GM23338 (cell line): Measurements from ENCODE around the gene GPR152.

Experiments
- EZH2 ChIP-seq: fragments of 200-600 bp; sonication (generic); IDR thresholded peaks from one replicate; pipeline ENCODE4 v1.8.0; 2017; ENCODE audit warnings: antibody characterized with exemption, mild to moderate bottlenecking, low read depth; ENCODE audit not compliant: unreplicated experiment
- POLR2AphosphoS5 ChIP-seq: IDR thresholded peaks from 2 replicates; pipeline ENCODE4 v1.6.1; 2016; ENCODE audit warnings: antibody characterized with exemption, low read depth

DNA sequence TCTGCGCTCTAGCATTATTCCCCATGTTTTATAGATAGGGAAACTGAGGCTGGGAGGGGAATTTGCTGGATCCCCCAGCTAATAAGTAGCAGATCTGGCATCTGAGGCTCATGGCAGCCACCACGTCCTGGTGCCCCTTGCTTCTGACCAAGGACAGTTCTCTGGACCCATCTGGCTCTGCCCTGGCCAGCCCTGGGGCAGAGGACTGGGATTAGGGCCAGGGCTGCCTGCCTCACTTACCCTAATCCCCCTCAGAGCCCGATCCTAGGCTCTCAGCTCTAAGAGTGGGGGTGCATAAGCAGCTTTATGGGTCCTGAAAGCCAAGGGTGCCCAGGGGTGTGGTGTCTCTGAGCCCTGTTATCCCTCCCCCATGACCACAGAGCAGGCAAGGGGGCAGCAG is 2.5 kb upstream of the GPR152 start, which contains the start of gene CABP4:
- no peak for TF ChIP-seq EZH2
- TF ChIP-seq POLR2AphosphoS5: no peak
